SK-N-SH (cell line): Measurements from ENCODE around the gene HEXIM1. TPM values are rescaled to one million over a fixed set of nuclear protein-coding genes. Genes with fewer than 3 reads are reported as not detected.

Experiments used
- CTCF ChIA-PET: fragments of 300-600, 350-600 bp; formaldehyde crosslinking; extraction: SDS; loops from one replicate; lab custom pipeline; 2021; lab: Yijun Ruan, JAX
- POLR2A ChIA-PET: fragments of 350-600 bp; sonication (Branson Sonifier 250); formaldehyde crosslinking; extraction: SDS; loops from one replicate; lab custom pipeline; 2020; ENCODE audit warnings: antibody characterized with exemption, inconsistent platforms; lab: Yijun Ruan, JAX
- DNase-seq: peaks from one replicate; pipeline ENCODE4 v3.0.0; 2012
- H2AFZ ChIP-seq: fragments of 200-600 bp; sonication (generic); 2 replicates; pipeline ENCODE4 v1.8.1; 2016; ENCODE audit warnings: antibody characterized with exemption, mild to moderate bottlenecking, low read depth
- H3F3A ChIP-seq: fragments of 200-600 bp; sonication (generic); replicated peaks from 2 replicates; pipeline ENCODE3; 2016; ENCODE audit warnings: antibody characterized with exemption, mild to moderate bottlenecking; ENCODE audit not compliant: insufficient read depth
- H3K27ac ChIP-seq, 2 experiments: fragments of 200-500 bp in 1 of 2; fragments of 200-600 bp in 1 of 2; sonication (Bioruptor generic) in 1 of 2; sonication (generic), shearing (Covaris generic) in 1 of 2; 2 replicates each; pipeline versions ENCODE4 v1.5.1 to v1.6.1; 2014 to 2016; ENCODE audit warnings: low read depth in 2 of 2, inconsistent platforms in 1 of 2, low read length in 1 of 2, mild to moderate bottlenecking in 1 of 2, mixed read lengths in 1 of 2
- H3K27me3 ChIP-seq: fragments of 200-600 bp; sonication (generic), shearing (Covaris generic); 2 replicates; pipeline ENCODE4 v1.6.1; 2016; ENCODE audit warnings: mixed run types; ENCODE audit not compliant: insufficient read depth
- H3K36me3 ChIP-seq, 2 experiments: fragments of 200-500 bp in 1 of 2; fragments of 200-600 bp in 1 of 2; sonication (Bioruptor generic) in 1 of 2; sonication (generic) in 1 of 2; replicated peaks in 1 of 2; 2 replicates each; pipeline versions ENCODE3 to v1.5.1; 2014 to 2016; ENCODE audit warnings: low read length in 1 of 2, mild to moderate bottlenecking in 1 of 2; ENCODE audit not compliant: insufficient read depth in 2 of 2, control insufficient read depth in 1 of 2
- H3K4me1 ChIP-seq, 2 experiments: fragments of 200-500 bp in 1 of 2; fragments of 200-600 bp in 1 of 2; sonication (Bioruptor generic) in 1 of 2; sonication (generic), shearing (Covaris generic) in 1 of 2; 2 replicates each; pipeline versions ENCODE4 v1.5.1 to v1.6.1; 2014 to 2016; ENCODE audit warnings: low read depth in 1 of 2, low read length in 1 of 2, mixed run types in 1 of 2; ENCODE audit not compliant: insufficient read depth in 2 of 2, control insufficient read depth in 1 of 2
- H3K4me2 ChIP-seq: fragments of 200-600 bp; sonication (generic), shearing (Covaris generic); 2 replicates; pipeline ENCODE4 v1.6.1; 2017; ENCODE audit warnings: mixed run types
- H3K4me3 ChIP-seq, 2 experiments: fragments of 200-500 bp in 1 of 2; fragments of 200-600 bp in 1 of 2; sonication (Bioruptor generic) in 1 of 2; sonication (generic), shearing (Covaris generic) in 1 of 2; 2 replicates each; pipeline versions ENCODE4 v1.5.1 to v1.8.1; 2014 to 2016; ENCODE audit warnings: low read depth in 2 of 2, inconsistent platforms in 1 of 2, low read length in 1 of 2, mild to moderate bottlenecking in 1 of 2, mixed read lengths in 1 of 2, moderate library complexity in 1 of 2
- H3K79me2 ChIP-seq: fragments of 200-600 bp; sonication (generic); 2 replicates; pipeline ENCODE4 v1.8.1; 2017; ENCODE audit warnings: mild to moderate bottlenecking; ENCODE audit not compliant: insufficient read depth
- H3K9ac ChIP-seq: fragments of 200-600 bp; sonication (generic); 2 replicates; pipeline ENCODE4 v1.6.1; 2017; ENCODE audit warnings: mixed run types
- H3K9me2 ChIP-seq: fragments of 200-600 bp; sonication (generic); 2 replicates; pipeline ENCODE4 v1.6.1; 2017; ENCODE audit warnings: mixed run types
- H3K9me3 ChIP-seq: fragments of 200-600 bp; sonication (generic); 2 replicates; pipeline ENCODE4 v1.6.1; 2017; ENCODE audit warnings: mixed run types, mild to moderate bottlenecking, moderate library complexity
- H4K20me1 ChIP-seq: fragments of 200-600 bp; sonication (generic); 2 replicates; pipeline ENCODE4 v1.6.1; 2017; ENCODE audit warnings: mild to moderate bottlenecking, mixed run types; ENCODE audit not compliant: insufficient read depth
- FOXJ3 ChIP-seq: sonication (generic); formaldehyde crosslinking; IDR thresholded peaks from 2 replicates; pipeline ENCODE4 v1.5.1; 2020; ENCODE audit warnings: mild to moderate bottlenecking, missing genetic modification reagents
- FOXM1 ChIP-seq: IDR thresholded peaks from 2 replicates; pipeline ENCODE4 v1.4.0; 2012; ENCODE audit warnings: low read depth, mild to moderate bottlenecking
- GABPA ChIP-seq: IDR thresholded peaks from 2 replicates; pipeline ENCODE4 v1.4.0; 2012; ENCODE audit warnings: low read depth, mild to moderate bottlenecking
- MEF2A ChIP-seq: IDR thresholded peaks from 2 replicates; pipeline ENCODE4 v1.4.0; 2012; ENCODE audit warnings: low read depth, borderline replicate concordance
- MXI1 ChIP-seq: IDR thresholded peaks from 2 replicates; pipeline ENCODE4 v1.6.1; 2012; ENCODE audit warnings: mild to moderate bottlenecking, low read depth, low read length, improper control_type of control experiment
- POLR2AphosphoS5 ChIP-seq: IDR thresholded peaks from 2 replicates; pipeline ENCODE4 v1.6.1; 2012; ENCODE audit warnings: low read depth, low read length
- RFX5 ChIP-seq: IDR thresholded peaks from 2 replicates; pipeline ENCODE4 v1.6.1; 2012; ENCODE audit warnings: mild to moderate bottlenecking, improper control_type of control experiment, low read length
- RXRA ChIP-seq: IDR thresholded peaks from 2 replicates; pipeline ENCODE4 v1.4.0; 2012; ENCODE audit warnings: low read depth, mild to moderate bottlenecking, borderline replicate concordance
- SIN3A ChIP-seq: IDR thresholded peaks from 2 replicates; pipeline ENCODE4 v1.6.1; 2012; ENCODE audit warnings: low read depth, mild to moderate bottlenecking, low read length, moderate library complexity, borderline replicate concordance
- WGBS: methylation state at CpG from one replicate; pipeline ENCODE4 v1.1.6; 2017; ENCODE audit warnings: low lambda C conversion rate; 5-methylcytosine and 5-hydroxymethylcytosine counted together
- polyA plus RNA-seq, 3 experiments: library from polyadenylated mRNA; depleted of rRNA; stranded (reverse); fragments of >200 nt; gene quantifications; 2 replicates each; pipeline ENCODE4 v1.2.3, GENCODE V29; 2012
- TF ChIP-seq, protein P1 (sequence below): IDR thresholded peaks from 2 replicates; pipeline ENCODE4 v1.4.0; 2012; ENCODE audit warnings: low read depth, borderline replicate concordance
- TF ChIP-seq, protein P2 (sequence below): fragments of 200-600 bp; sonication (generic); IDR thresholded peaks from 2 replicates; pipeline ENCODE4 v1.6.1; 2017; ENCODE audit warnings: antibody characterized with exemption, mild to moderate bottlenecking, moderate library complexity
- TF ChIP-seq, protein P3 (sequence below): IDR thresholded peaks from 2 replicates; pipeline ENCODE4 v1.4.0; 2012; ENCODE audit warnings: low read depth, borderline replicate concordance

The HEXIM1 gene
- polyA plus RNA-seq, 1 of the 3 experiments (the other 2 are of a cell fraction), result 20.7 TPM

DNA sequence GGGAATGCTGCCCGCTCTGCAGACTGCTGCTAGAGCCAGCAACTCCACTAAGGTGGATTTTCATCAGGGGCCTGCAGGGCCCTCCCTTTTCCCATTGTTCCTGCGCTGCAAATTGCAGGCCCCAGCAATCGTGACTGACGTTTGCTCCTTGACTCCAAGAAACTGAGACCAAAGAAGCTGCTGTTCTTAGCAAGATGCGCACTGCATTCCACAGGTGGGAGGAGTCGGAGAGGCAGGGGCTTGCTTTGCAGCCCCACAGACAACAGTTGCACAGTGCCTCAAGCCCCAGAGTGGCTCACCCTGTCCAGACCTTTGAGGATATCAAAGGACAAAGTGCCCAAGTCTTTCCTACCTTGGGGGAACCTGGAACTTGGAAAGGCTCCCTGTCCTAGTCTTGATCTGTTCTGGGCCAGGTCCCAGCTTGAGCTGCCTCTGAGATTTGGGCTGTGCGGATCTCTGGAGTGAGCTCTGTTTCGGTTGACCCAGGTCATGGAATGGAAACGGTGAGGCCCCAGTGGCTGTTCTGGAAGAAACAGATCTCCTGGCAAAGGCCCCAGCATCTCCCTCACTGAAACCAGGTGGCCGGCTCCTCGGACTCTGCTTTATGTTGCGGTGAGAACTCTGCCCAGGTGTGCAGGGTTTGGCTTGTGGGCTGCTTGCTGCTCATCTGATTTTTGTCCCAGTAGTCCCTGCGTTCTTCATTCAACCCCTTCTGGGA, 40.8 kb upstream of the HEXIM1 start:
- peaks cover 5% of the 10 kb centered on the region for H3F3A ChIP-seq
- ChIA-PET POLR2A (interaction anchor here (1.1 kb wide), 1 partner anchor 76 kb away, joined by 4 read pairs; no protein-coding TSS in a partner anchor), CTCF (interaction anchor here (1.2 to 4.2 kb wide), 6 partner anchors 9 to 188 kb away, joined by 4 to 46 read pairs (median 15); partner anchors contain the start of genes ACBD4 and PLCD3)
- H3K27me3 ChIP-seq, result no peaks in the 10 kb centered on the region
- H3K9me3 ChIP-seq, result no peaks in the 10 kb centered on the region
- peaks cover 0 to 2% of the 10 kb centered on the region in 2 experiments; a peak in 1 of 4 replicates for H3K4me1 ChIP-seq
- H3K9me2 ChIP-seq, result no peaks in the 10 kb centered on the region
- peaks cover 10 to 64% of the 10 kb centered on the region in 2 experiments for H3K36me3 ChIP-seq
- H3K27ac ChIP-seq, result no peak overlapping the region; a peak in 1 of 4 replicates
- no peak overlapping the region for H2AFZ ChIP-seq
- no peak overlapping the region for H3K9ac ChIP-seq
- H3K79me2 ChIP-seq, result no peaks in the 10 kb centered on the region
- H4K20me1 ChIP-seq, result no peaks in the 10 kb centered on the region
- no peak for DNase-seq
- TF ChIP-seq RXRA (no peak), MEF2A (no peak), FOXM1 (no peak)
- TF ChIP-seq, protein P1, sequence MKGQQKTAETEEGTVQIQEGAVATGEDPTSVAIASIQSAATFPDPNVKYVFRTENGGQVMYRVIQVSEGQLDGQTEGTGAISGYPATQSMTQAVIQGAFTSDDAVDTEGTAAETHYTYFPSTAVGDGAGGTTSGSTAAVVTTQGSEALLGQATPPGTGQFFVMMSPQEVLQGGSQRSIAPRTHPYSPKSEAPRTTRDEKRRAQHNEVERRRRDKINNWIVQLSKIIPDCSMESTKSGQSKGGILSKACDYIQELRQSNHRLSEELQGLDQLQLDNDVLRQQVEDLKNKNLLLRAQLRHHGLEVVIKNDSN, result no peak
- TF ChIP-seq, protein P2, sequence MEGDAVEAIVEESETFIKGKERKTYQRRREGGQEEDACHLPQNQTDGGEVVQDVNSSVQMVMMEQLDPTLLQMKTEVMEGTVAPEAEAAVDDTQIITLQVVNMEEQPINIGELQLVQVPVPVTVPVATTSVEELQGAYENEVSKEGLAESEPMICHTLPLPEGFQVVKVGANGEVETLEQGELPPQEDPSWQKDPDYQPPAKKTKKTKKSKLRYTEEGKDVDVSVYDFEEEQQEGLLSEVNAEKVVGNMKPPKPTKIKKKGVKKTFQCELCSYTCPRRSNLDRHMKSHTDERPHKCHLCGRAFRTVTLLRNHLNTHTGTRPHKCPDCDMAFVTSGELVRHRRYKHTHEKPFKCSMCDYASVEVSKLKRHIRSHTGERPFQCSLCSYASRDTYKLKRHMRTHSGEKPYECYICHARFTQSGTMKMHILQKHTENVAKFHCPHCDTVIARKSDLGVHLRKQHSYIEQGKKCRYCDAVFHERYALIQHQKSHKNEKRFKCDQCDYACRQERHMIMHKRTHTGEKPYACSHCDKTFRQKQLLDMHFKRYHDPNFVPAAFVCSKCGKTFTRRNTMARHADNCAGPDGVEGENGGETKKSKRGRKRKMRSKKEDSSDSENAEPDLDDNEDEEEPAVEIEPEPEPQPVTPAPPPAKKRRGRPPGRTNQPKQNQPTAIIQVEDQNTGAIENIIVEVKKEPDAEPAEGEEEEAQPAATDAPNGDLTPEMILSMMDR, result no peak
- 89% methylated on average over 12 of the region's 13 CpGs for WGBS
- no peak overlapping the region for H3K4me3 ChIP-seq
- H3K4me2 ChIP-seq, result no peak overlapping the region

DNA sequence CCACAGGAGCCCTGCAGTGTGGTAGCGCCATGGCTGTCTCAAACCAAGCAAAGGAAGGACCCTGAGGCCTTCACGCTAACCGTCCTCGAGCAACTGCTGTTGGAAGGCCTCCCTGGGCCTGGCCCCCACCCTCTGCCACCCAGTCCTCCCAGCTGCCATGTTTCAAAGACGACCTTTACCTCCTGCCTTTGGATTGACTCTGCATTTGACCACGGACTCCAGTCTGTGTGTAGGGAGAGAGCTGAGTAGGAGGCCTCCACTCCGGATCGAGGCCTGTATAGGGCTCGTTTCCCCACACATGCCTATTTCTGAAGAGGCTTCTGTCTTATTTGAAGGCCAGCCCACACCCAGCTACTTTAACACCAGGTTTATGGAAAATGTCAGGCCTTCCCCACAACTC, 40.2 kb upstream of the HEXIM1 start:
- CTCF ChIA-PET, result interaction anchor here (1.0 to 4.2 kb wide), 7 partner anchors 10 to 188 kb away, joined by 3 to 46 read pairs (median 9); partner anchors contain the start of genes ACBD4 and PLCD3
- H3K4me1 ChIP-seq, result peaks cover 0 to 2% of the 10 kb centered on the region in 2 experiments; a peak in 1 of 4 replicates
- H3K27me3 ChIP-seq, result no peaks in the 10 kb centered on the region
- peaks cover 8 to 64% of the 10 kb centered on the region in 2 experiments for H3K36me3 ChIP-seq
- no peaks in the 10 kb centered on the region for H3K9me2 ChIP-seq
- no peak for TF ChIP-seq MXI1
- TF ChIP-seq RFX5, result no peak
- TF ChIP-seq POLR2AphosphoS5, result no peak
- TF ChIP-seq MEF2A, result no peak
- TF ChIP-seq FOXJ3, result no peak
- no peak for TF ChIP-seq GABPA
- TF ChIP-seq SIN3A, result no peak
- TF ChIP-seq, protein P3, sequence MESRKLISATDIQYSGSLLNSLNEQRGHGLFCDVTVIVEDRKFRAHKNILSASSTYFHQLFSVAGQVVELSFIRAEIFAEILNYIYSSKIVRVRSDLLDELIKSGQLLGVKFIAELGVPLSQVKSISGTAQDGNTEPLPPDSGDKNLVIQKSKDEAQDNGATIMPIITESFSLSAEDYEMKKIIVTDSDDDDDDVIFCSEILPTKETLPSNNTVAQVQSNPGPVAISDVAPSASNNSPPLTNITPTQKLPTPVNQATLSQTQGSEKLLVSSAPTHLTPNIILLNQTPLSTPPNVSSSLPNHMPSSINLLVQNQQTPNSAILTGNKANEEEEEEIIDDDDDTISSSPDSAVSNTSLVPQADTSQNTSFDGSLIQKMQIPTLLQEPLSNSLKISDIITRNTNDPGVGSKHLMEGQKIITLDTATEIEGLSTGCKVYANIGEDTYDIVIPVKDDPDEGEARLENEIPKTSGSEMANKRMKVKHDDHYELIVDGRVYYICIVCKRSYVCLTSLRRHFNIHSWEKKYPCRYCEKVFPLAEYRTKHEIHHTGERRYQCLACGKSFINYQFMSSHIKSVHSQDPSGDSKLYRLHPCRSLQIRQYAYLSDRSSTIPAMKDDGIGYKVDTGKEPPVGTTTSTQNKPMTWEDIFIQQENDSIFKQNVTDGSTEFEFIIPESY, result no peak
- H2AFZ ChIP-seq, result no peak overlapping the region
- H3K4me3 ChIP-seq, result no peak overlapping the region
- no peak overlapping the region; a peak in 1 of 4 replicates for H3K27ac ChIP-seq
- 86% methylated on average over 5 of the region's 9 CpGs for WGBS
- peaks cover 5% of the 10 kb centered on the region for H3F3A ChIP-seq
- no peaks in the 10 kb centered on the region for H4K20me1 ChIP-seq
- H3K9me3 ChIP-seq, result no peaks in the 10 kb centered on the region
- no peak overlapping the region for H3K9ac ChIP-seq
- H3K79me2 ChIP-seq, result no peaks in the 10 kb centered on the region
- no peak overlapping the region for H3K4me2 ChIP-seq
- no peak for DNase-seq
- POLR2A ChIA-PET, result interaction anchor here (1.1 kb wide), 1 partner anchor 77 kb away, joined by 4 read pairs; no protein-coding TSS in a partner anchor
